ENCODE results near the gene CYREN. TPM values are rescaled to one million over a fixed set of nuclear protein-coding genes. Genes with fewer than 3 reads are reported as not detected.

CYREN gene
- total RNA-seq, 1 experiment from 2014 or later: 49.6 TPM

GRCh38 chr7:135211179-135211945 lies 40.9 kb upstream of the CYREN start, which contains the start of gene WDR91:
Gene WDR91, minus strand, starts transcription at chr7:135211526. Its CDS starts 24 bp downstream, at chr7:135211502.
- Histone ChIP-seq H3K4me1 (ENCODE audit: control insufficient read depth, insufficient read depth, low read length) (peaks cover 4% of the 10 kb centered on the region), H3K9me3 (ENCODE audit: control insufficient read depth, insufficient read depth, low read depth, low read length) (no peaks in the 10 kb centered on the region), H3K27me3 (ENCODE audit: control insufficient read depth, insufficient read depth, low read length) (no peaks in the 10 kb centered on the region), H3K27ac (ENCODE audit: low read length) (peak within 1 kb of the TSS; percentile 73), H3K4me3 (ENCODE audit: low read depth in 2 of 2, low read length in 2 of 2) (peak within 1 kb of the TSS; percentile 81 to 86), H3K36me3 (ENCODE audit: control insufficient read depth, insufficient read depth, low read length) (no peaks in the 10 kb centered on the region)
- ATAC-seq (peak; percentile 97), DNase-seq (ENCODE audit: low read depth, low spot score) (peak; percentile 58)
- POLR2A ChIA-PET: no interaction called here
- intact Hi-C loops (cut with micrococcal nuclease; ENCODE audit: unreplicated experiment): no loop called here
- BruUV-seq (replicated peaks): no TSS peak
- in situ Hi-C loops (cut with HindIII; ENCODE audit: low pct_unique_long_range_greater_than_20kb, low sequenced_read_pairs): no loop called here
- TF ChIP-seq REST (IDR thresholded peaks at IDR 0.05; ENCODE audit: insufficient read depth in 1 of 2, low read depth in 2 of 2, low read length in 1 of 2): no peak
- TF ChIP-seq TCF7L2 (IDR thresholded peaks at IDR 0.05; ENCODE audit: low read depth, low read length): no peak
- TF ChIP-seq POLR2AphosphoS5 (IDR thresholded peaks at IDR 0.05; ENCODE audit: low read depth, low read length): peak; percentile 61; the same call in 1 of the 2 replicates
- TF ChIP-seq SIN3A (IDR thresholded peaks at IDR 0.05; ENCODE audit: borderline replicate concordance, insufficient read depth, low read depth, low read length): no peak; the same call in 1 of the 2 replicates
- CTCF ChIA-PET: no interaction called here

- no peaks in the 10 kb centered on the region for H3K9me3 ChIP-seq (ENCODE audit: control insufficient read depth, insufficient read depth, low read depth, low read length)
- peaks cover 4% of the 10 kb centered on the region for H3K4me1 ChIP-seq (ENCODE audit: control insufficient read depth, insufficient read depth, low read length)
- no peaks in the 10 kb centered on the region for H3K27me3 ChIP-seq (ENCODE audit: control insufficient read depth, insufficient read depth, low read length)
- ATAC-seq: peak; percentile 43
- H3K36me3 ChIP-seq (ENCODE audit: control insufficient read depth, insufficient read depth, low read length): no peaks in the 10 kb centered on the region
- DNase-seq (ENCODE audit: low read depth, low spot score): no peak
- in situ Hi-C loops (cut with HindIII; ENCODE audit: low pct_unique_long_range_greater_than_20kb, low sequenced_read_pairs): no loop called here
- CTCF ChIA-PET: no interaction called here
- no peak for TF ChIP-seq CTCF (IDR thresholded peaks at IDR 0.05)
- intact Hi-C loops (cut with micrococcal nuclease; ENCODE audit: unreplicated experiment): no loop called here
- peak overlapping the region; percentile 73 for H3K27ac ChIP-seq (ENCODE audit: low read length)
- POLR2A ChIA-PET: no interaction called here
- no TSS peak for BruUV-seq (replicated peaks)
- peak overlapping the region; percentile 81 to 86 for H3K4me3 ChIP-seq (ENCODE audit: low read depth in 2 of 2, low read length in 2 of 2)
These were observed 40.3 kb upstream of the CYREN start for GRCh38 chr7:135210888-135211178.

GRCh38 chr7:135209225-135209834 lies 38.8 kb upstream of the CYREN start:
- no peaks in the 10 kb centered on the region for H3K27me3 ChIP-seq (ENCODE audit: control insufficient read depth, insufficient read depth, low read length)
- H3K9me3 ChIP-seq (ENCODE audit: control insufficient read depth, insufficient read depth, low read depth, low read length): no peaks in the 10 kb centered on the region
- no peaks in the 10 kb centered on the region for H3K36me3 ChIP-seq (ENCODE audit: control insufficient read depth, insufficient read depth, low read length)
- peaks cover 4% of the 10 kb centered on the region for H3K4me1 ChIP-seq (ENCODE audit: control insufficient read depth, insufficient read depth, low read length)
- no TSS peak for BruUV-seq (replicated peaks)
- CTCF ChIA-PET: no interaction called here
- TF ChIP-seq CTCF (IDR thresholded peaks at IDR 0.05): no peak
- no peak for TF ChIP-seq TCF7L2 (IDR thresholded peaks at IDR 0.05; ENCODE audit: low read depth, low read length)
- no peak for TF ChIP-seq SIN3A (IDR thresholded peaks at IDR 0.05; ENCODE audit: borderline replicate concordance, insufficient read depth, low read depth, low read length)
- no peak for TF ChIP-seq REST (IDR thresholded peaks at IDR 0.05; ENCODE audit: insufficient read depth in 1 of 2, low read depth in 2 of 2, low read length in 1 of 2)
- no peak for TF ChIP-seq POLR2AphosphoS5 (IDR thresholded peaks at IDR 0.05; ENCODE audit: low read depth, low read length)
- intact Hi-C loops (cut with micrococcal nuclease; ENCODE audit: unreplicated experiment) (no loop called here), in situ Hi-C loops (cut with HindIII; ENCODE audit: low pct_unique_long_range_greater_than_20kb, low sequenced_read_pairs) (no loop called here)
- H3K4me3 ChIP-seq (ENCODE audit: low read depth in 2 of 2, low read length in 2 of 2): no peak overlapping the region
- no peak for ATAC-seq
- POLR2A ChIA-PET: no interaction called here
- no peak for DNase-seq (ENCODE audit: low read depth, low spot score)
- H3K27ac ChIP-seq (ENCODE audit: low read length): no peak overlapping the region

All from Panc1 (cell line).